ENCODE results near the gene GNLY. TPM values are rescaled to one million over a fixed set of nuclear protein-coding genes. Genes with fewer than 3 reads are reported as not detected.

GNLY gene
- polyA plus RNA-seq, 1 of the 3 experiments (the other 2 are of a cell fraction) = not detected

DNA sequence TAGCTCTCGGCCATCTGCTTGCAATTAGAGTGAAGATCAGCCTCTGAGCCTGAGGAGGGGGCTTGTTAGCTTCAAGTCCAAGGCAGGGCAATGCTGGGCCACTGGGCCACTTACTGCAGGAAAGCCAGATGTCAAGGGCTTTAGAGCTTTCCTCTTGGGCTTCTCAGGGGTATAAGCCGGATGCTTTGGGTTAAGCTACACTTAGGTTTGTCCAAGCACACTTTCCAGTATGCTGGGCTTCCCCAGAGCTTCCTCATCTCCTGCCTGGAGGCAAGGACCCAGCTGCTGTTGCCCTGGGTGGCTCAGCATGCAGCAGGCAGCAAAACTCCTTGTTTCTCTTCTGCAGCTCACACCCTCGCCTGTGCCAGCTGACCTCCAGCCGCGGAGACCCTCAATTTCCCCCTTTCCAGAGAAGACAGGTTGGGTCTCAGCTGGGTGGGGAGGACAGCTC lies 30.6 kb downstream of the GNLY start:
- no peak for DNase-seq
- no peaks in the 10 kb centered on the region for H4K20me1 ChIP-seq (ENCODE audit: insufficient read depth)
- no peak overlapping the region for H3K4me3 ChIP-seq (ENCODE audit: low read depth in 2 of 2, low read length in 1 of 2)
- WGBS (ENCODE audit: low lambda C conversion rate) = 83% methylated on average over 4 of the region's 5 CpGs
- TF ChIP-seq NFIC (IDR thresholded peaks at IDR 0.05; ENCODE audit: borderline replicate concordance) (no peak), EP300 (IDR thresholded peaks at IDR 0.05; ENCODE audit: borderline replicate concordance in 1 of 2, low read depth in 1 of 2, low read length in 1 of 2) (no peak), NRF1 (IDR thresholded peaks at IDR 0.05; ENCODE audit: low read depth, low read length) (no peak), GATA2 (CRISPR knock-in tag; IDR thresholded peaks at IDR 0.05) (no peak), RFX5 (IDR thresholded peaks at IDR 0.05; ENCODE audit: low read length) (no peak), GABPA (IDR thresholded peaks at IDR 0.05; ENCODE audit: low read depth) (no peak), RAD21 (IDR thresholded peaks at IDR 0.05; ENCODE audit: low read length) (no peak), ELF1 (IDR thresholded peaks at IDR 0.05) (no peak), FOXJ3 (CRISPR knock-in tag; IDR thresholded peaks at IDR 0.05) (no peak), MXI1 (IDR thresholded peaks at IDR 0.05; ENCODE audit: low read depth, low read length) (no peak), RXRA (IDR thresholded peaks at IDR 0.05; ENCODE audit: borderline replicate concordance, low read depth) (no peak), JUND (IDR thresholded peaks at IDR 0.05) (no peak), YY1 (IDR thresholded peaks at IDR 0.05; ENCODE audit: low read depth) (no peak)
- TF ChIP-seq, protein P1, sequence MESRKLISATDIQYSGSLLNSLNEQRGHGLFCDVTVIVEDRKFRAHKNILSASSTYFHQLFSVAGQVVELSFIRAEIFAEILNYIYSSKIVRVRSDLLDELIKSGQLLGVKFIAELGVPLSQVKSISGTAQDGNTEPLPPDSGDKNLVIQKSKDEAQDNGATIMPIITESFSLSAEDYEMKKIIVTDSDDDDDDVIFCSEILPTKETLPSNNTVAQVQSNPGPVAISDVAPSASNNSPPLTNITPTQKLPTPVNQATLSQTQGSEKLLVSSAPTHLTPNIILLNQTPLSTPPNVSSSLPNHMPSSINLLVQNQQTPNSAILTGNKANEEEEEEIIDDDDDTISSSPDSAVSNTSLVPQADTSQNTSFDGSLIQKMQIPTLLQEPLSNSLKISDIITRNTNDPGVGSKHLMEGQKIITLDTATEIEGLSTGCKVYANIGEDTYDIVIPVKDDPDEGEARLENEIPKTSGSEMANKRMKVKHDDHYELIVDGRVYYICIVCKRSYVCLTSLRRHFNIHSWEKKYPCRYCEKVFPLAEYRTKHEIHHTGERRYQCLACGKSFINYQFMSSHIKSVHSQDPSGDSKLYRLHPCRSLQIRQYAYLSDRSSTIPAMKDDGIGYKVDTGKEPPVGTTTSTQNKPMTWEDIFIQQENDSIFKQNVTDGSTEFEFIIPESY (IDR thresholded peaks at IDR 0.05; ENCODE audit: borderline replicate concordance, low read depth) = no peak
- TF ChIP-seq, protein P2, sequence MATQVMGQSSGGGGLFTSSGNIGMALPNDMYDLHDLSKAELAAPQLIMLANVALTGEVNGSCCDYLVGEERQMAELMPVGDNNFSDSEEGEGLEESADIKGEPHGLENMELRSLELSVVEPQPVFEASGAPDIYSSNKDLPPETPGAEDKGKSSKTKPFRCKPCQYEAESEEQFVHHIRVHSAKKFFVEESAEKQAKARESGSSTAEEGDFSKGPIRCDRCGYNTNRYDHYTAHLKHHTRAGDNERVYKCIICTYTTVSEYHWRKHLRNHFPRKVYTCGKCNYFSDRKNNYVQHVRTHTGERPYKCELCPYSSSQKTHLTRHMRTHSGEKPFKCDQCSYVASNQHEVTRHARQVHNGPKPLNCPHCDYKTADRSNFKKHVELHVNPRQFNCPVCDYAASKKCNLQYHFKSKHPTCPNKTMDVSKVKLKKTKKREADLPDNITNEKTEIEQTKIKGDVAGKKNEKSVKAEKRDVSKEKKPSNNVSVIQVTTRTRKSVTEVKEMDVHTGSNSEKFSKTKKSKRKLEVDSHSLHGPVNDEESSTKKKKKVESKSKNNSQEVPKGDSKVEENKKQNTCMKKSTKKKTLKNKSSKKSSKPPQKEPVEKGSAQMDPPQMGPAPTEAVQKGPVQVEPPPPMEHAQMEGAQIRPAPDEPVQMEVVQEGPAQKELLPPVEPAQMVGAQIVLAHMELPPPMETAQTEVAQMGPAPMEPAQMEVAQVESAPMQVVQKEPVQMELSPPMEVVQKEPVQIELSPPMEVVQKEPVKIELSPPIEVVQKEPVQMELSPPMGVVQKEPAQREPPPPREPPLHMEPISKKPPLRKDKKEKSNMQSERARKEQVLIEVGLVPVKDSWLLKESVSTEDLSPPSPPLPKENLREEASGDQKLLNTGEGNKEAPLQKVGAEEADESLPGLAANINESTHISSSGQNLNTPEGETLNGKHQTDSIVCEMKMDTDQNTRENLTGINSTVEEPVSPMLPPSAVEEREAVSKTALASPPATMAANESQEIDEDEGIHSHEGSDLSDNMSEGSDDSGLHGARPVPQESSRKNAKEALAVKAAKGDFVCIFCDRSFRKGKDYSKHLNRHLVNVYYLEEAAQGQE (IDR thresholded peaks at IDR 0.05; ENCODE audit: low read depth, low read length) = no peak
- ChIA-PET POLR2A (no interaction called here), CTCF (interaction anchor here (0.8 to 3.9 kb wide), 13 partner anchors 14 to 356 kb away, joined by 3 to 70 read pairs (median 5); no protein-coding TSS in a partner anchor)
- H3K79me2 ChIP-seq (ENCODE audit: insufficient read depth) = no peaks in the 10 kb centered on the region
- no peaks in the 10 kb centered on the region for H3K27me3 ChIP-seq (ENCODE audit: insufficient read depth)
- no peaks in the 10 kb centered on the region for H3K36me3 ChIP-seq (replicated peaks in 1 of 2; ENCODE audit: control insufficient read depth in 1 of 2, insufficient read depth in 2 of 2, low read length in 1 of 2)
- no peaks in the 10 kb centered on the region for H3K9me3 ChIP-seq
- no peak overlapping the region for H3K9ac ChIP-seq
- H3K4me1 ChIP-seq (ENCODE audit: control insufficient read depth in 1 of 2, insufficient read depth in 2 of 2, low read depth in 1 of 2, low read length in 1 of 2) = peaks cover 0 to 10% of the 10 kb centered on the region in 2 experiments; a peak in 2 of 4 replicates
- H3K4me2 ChIP-seq = no peak overlapping the region
- H3K9me2 ChIP-seq = no peaks in the 10 kb centered on the region
- no peak overlapping the region; the same call in 1 of the 2 replicates for H2AFZ ChIP-seq (ENCODE audit: low read depth)
- H3K27ac ChIP-seq (ENCODE audit: low read depth in 2 of 2, low read length in 1 of 2) = no peak overlapping the region
- H3F3A ChIP-seq (replicated peaks; ENCODE audit: insufficient read depth) = peaks cover 3% of the 10 kb centered on the region
